ENCODE measurements around the gene FBXO2. TPM values are rescaled to one million over a fixed set of nuclear protein-coding genes. Genes with fewer than 3 reads are reported as not detected.

Gene FBXO2
- total and polyA plus RNA-seq, 2 donors (not counting 1 experiment from before 2014, with no cell fraction given) = 0.87 to 2.6 TPM

- Histone ChIP-seq H4K20me1 (ENCODE audit: control insufficient read depth, extremely low read depth, insufficient read depth, low read length) (no peaks in the 10 kb centered on the region), H3K4me1 (ENCODE audit: control insufficient read depth, extremely low read depth, insufficient read depth, low read length) (no peaks in the 10 kb centered on the region), H3K79me2 (ENCODE audit: control insufficient read depth, insufficient read depth, low read length) (no peaks in the 10 kb centered on the region), H2AFZ (ENCODE audit: low read length) (no peak overlapping the region), H3K36me3 (ENCODE audit: control insufficient read depth, insufficient read depth, low read length) (no peaks in the 10 kb centered on the region), H3K9ac (ENCODE audit: insufficient read depth, low read length) (no peak overlapping the region), H3K4me2 (ENCODE audit: extremely low read depth, insufficient read depth, low read length) (no peak overlapping the region), H3K27ac (ENCODE audit: insufficient read depth, low read length) (no peak overlapping the region), H3K4me3 (replicated peaks in 1 of 4; ENCODE audit: control extremely low read depth in 1 of 4, insufficient read depth in 1 of 4, low read depth in 3 of 4, low read length in 4 of 4) (no peak overlapping the region), H3K27me3 (ENCODE audit: control insufficient read depth, insufficient read depth, low read length) (no peaks in the 10 kb centered on the region), H3K9me3 (ENCODE audit: control insufficient read depth, insufficient read depth, low read depth, low read length) (no peaks in the 10 kb centered on the region)
- no peak for TF ChIP-seq EZH2 (IDR thresholded peaks at IDR 0.05; ENCODE audit: low read length, missing control alignments)
- TF ChIP-seq, protein P1, sequence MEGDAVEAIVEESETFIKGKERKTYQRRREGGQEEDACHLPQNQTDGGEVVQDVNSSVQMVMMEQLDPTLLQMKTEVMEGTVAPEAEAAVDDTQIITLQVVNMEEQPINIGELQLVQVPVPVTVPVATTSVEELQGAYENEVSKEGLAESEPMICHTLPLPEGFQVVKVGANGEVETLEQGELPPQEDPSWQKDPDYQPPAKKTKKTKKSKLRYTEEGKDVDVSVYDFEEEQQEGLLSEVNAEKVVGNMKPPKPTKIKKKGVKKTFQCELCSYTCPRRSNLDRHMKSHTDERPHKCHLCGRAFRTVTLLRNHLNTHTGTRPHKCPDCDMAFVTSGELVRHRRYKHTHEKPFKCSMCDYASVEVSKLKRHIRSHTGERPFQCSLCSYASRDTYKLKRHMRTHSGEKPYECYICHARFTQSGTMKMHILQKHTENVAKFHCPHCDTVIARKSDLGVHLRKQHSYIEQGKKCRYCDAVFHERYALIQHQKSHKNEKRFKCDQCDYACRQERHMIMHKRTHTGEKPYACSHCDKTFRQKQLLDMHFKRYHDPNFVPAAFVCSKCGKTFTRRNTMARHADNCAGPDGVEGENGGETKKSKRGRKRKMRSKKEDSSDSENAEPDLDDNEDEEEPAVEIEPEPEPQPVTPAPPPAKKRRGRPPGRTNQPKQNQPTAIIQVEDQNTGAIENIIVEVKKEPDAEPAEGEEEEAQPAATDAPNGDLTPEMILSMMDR (conservative IDR thresholded peaks at IDR 0.05 in 1 of 2, IDR thresholded peaks at IDR 0.05 in 1 of 2; ENCODE audit: low read depth in 1 of 2, low read length in 2 of 2) = no peak
- no peak for DNase-seq (ENCODE audit: low read depth in 2 of 2)
Measured at GRCh38 chr1:11606775-11607174, 47.5 kb downstream of the FBXO2 start.

DNA sequence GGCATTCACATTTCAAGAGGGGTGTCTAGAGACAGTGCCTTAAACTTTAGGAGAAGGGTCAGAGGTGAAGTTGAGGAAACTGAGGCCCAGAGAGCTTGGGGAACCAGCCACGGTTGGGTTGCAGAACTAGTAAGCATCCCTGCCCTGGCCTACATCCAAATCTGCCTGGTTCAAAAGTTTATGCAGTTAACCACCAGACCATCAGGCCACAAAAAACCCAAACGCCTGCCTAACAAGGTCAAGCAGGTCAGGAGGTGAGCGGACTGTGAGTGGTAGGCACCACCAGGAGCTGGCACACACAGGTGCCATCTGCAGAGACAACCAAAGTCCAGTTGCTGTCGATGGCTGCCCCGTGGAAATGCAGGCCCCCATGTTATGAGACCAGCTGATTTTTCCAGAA lies 51.2 kb downstream of the FBXO2 start:
- H3K79me2 ChIP-seq (ENCODE audit: control insufficient read depth, insufficient read depth, low read length) = no peaks in the 10 kb centered on the region
- no peak overlapping the region for H3K4me3 ChIP-seq (replicated peaks in 1 of 4; ENCODE audit: control extremely low read depth in 1 of 4, insufficient read depth in 1 of 4, low read depth in 3 of 4, low read length in 4 of 4)
- no peaks in the 10 kb centered on the region for H3K27me3 ChIP-seq (ENCODE audit: control insufficient read depth, insufficient read depth, low read length)
- TF ChIP-seq, protein P1 (conservative IDR thresholded peaks at IDR 0.05 in 1 of 2, IDR thresholded peaks at IDR 0.05 in 1 of 2; ENCODE audit: low read depth in 1 of 2, low read length in 2 of 2) = no peak
- TF ChIP-seq EZH2 (IDR thresholded peaks at IDR 0.05; ENCODE audit: low read length, missing control alignments) = no peak
- no peak for DNase-seq (ENCODE audit: low read depth in 2 of 2)
- no peaks in the 10 kb centered on the region for H3K4me1 ChIP-seq (ENCODE audit: control insufficient read depth, extremely low read depth, insufficient read depth, low read length)
- no peak overlapping the region for H2AFZ ChIP-seq (ENCODE audit: low read length)
- no peaks in the 10 kb centered on the region for H4K20me1 ChIP-seq (ENCODE audit: control insufficient read depth, extremely low read depth, insufficient read depth, low read length)
- no peak overlapping the region for H3K27ac ChIP-seq (ENCODE audit: insufficient read depth, low read length)
- no peak overlapping the region for H3K9ac ChIP-seq (ENCODE audit: insufficient read depth, low read length)
- H3K36me3 ChIP-seq (ENCODE audit: control insufficient read depth, insufficient read depth, low read length) = no peaks in the 10 kb centered on the region
- H3K4me2 ChIP-seq (ENCODE audit: extremely low read depth, insufficient read depth, low read length) = no peak overlapping the region
- H3K9me3 ChIP-seq (ENCODE audit: control insufficient read depth, insufficient read depth, low read depth, low read length) = no peaks in the 10 kb centered on the region

DNA sequence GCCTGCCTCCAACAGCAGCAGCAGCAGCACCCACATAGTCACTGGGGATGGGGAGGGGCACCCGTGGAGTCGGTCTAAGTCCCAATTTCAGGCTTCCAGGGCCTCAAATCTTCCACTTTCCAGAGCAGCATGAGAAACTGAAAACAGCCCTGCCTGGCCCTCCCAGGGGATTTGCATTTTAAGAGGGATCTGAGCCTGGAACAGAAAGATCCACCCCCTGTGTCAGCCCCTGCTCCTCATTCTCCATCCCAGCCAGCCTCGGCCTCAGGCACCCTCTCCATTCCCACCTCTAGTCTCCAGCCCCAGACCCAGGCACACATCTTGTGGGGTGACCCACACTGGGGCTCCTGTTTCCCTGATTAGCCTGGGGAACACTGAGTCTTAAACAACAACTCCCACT lies 51.8 kb downstream of the FBXO2 start:
- Histone ChIP-seq H4K20me1 (ENCODE audit: control insufficient read depth, extremely low read depth, insufficient read depth, low read length) (no peaks in the 10 kb centered on the region), H3K27ac (ENCODE audit: insufficient read depth, low read length) (no peak overlapping the region), H2AFZ (ENCODE audit: low read length) (no peak overlapping the region), H3K36me3 (ENCODE audit: control insufficient read depth, insufficient read depth, low read length) (no peaks in the 10 kb centered on the region), H3K4me2 (ENCODE audit: extremely low read depth, insufficient read depth, low read length) (no peak overlapping the region), H3K9ac (ENCODE audit: insufficient read depth, low read length) (no peak overlapping the region), H3K4me1 (ENCODE audit: control insufficient read depth, extremely low read depth, insufficient read depth, low read length) (no peaks in the 10 kb centered on the region), H3K79me2 (ENCODE audit: control insufficient read depth, insufficient read depth, low read length) (no peaks in the 10 kb centered on the region), H3K9me3 (ENCODE audit: control insufficient read depth, insufficient read depth, low read depth, low read length) (no peaks in the 10 kb centered on the region), H3K4me3 (replicated peaks in 1 of 4; ENCODE audit: control extremely low read depth in 1 of 4, insufficient read depth in 1 of 4, low read depth in 3 of 4, low read length in 4 of 4) (no peak overlapping the region), H3K27me3 (ENCODE audit: control insufficient read depth, insufficient read depth, low read length) (no peaks in the 10 kb centered on the region)
- no peak for DNase-seq (ENCODE audit: low read depth in 2 of 2)
- TF ChIP-seq, protein P1 (conservative IDR thresholded peaks at IDR 0.05 in 1 of 2, IDR thresholded peaks at IDR 0.05 in 1 of 2; ENCODE audit: low read depth in 1 of 2, low read length in 2 of 2) = no peak
- TF ChIP-seq EZH2 (IDR thresholded peaks at IDR 0.05; ENCODE audit: low read length, missing control alignments) = no peak

Data from fibroblast of lung (primary cell).